Activated CD4-positive, alpha-beta T cell treated with anti-CD3 and anti-CD28 coated beads, Interleukin-2, amount 10 ng/mL, durations not matched to agents 7 days and 5 days (primary cell): ENCODE results near the gene PER1. TPM values are rescaled to one million over a fixed set of nuclear protein-coding genes. Genes with fewer than 3 reads are reported as not detected.

Experiments used
- CTCF ChIA-PET: fragments of 350-600 bp; sonication (Branson Sonifier 250); formaldehyde crosslinking; loops from one replicate; lab custom pipeline; 2021; ENCODE audit warnings: antibody characterized with exemption; lab: Charles Lee
- POLR2A ChIA-PET: fragments of 350-600 bp; sonication (Branson Sonifier 250); formaldehyde crosslinking; loops from one replicate; lab custom pipeline; 2021; ENCODE audit warnings: antibody characterized with exemption; lab: Charles Lee
- DNase-seq: peaks from one replicate; pipeline ENCODE4 v3.0.0-alpha.2; 2020
- H3K27ac Mint-ChIP-seq: one replicate; pipeline ENCODE4 v1.8.0; 2021; ENCODE audit warnings: mild to moderate bottlenecking, moderate library complexity, mixed read lengths
- H3K27me3 Mint-ChIP-seq: one replicate; pipeline ENCODE4 v1.8.0; 2021; ENCODE audit warnings: mixed read lengths
- H3K36me3 Mint-ChIP-seq: one replicate; pipeline ENCODE4 v1.8.0; 2021; ENCODE audit warnings: low read depth, mixed read lengths
- H3K4me1 Mint-ChIP-seq: one replicate; pipeline ENCODE4 v1.8.0; 2021; ENCODE audit warnings: mixed read lengths
- H3K4me3 Mint-ChIP-seq: one replicate; pipeline ENCODE4 v1.8.0; 2021; ENCODE audit warnings: mild to moderate bottlenecking, moderate library complexity, mixed read lengths
- H3K9me3 Mint-ChIP-seq: one replicate; pipeline ENCODE4 v1.8.0; 2021; ENCODE audit warnings: mixed read lengths
- total RNA-seq, 2 experiments: library from RNA; stranded (reverse); gene quantifications; one replicate each; pipeline ENCODE4 v1.2.3, GENCODE V29; 2021

The PER1 gene
- total RNA-seq, 2 experiments from 2014 or later = 26.9 to 28.7 TPM

- Mint-ChIP-seq H3K36me3 (peaks cover 26% of the 10 kb centered on the region), H3K4me1 (peaks cover 27% of the 10 kb centered on the region), H3K27me3 (no peaks in the 10 kb centered on the region), H3K4me3 (no peak overlapping the region), H3K27ac (peak overlapping the region; percentile 57), H3K9me3 (no peaks in the 10 kb centered on the region)
- CTCF ChIA-PET = interaction anchor here (1.4 to 6.7 kb wide), 3 partner anchors 10 to 72 kb away, joined by 4 to 54 read pairs (median 4); no protein-coding TSS in a partner anchor
- DNase-seq = no peak
- POLR2A ChIA-PET = no interaction called here
Measured at GRCh38 chr17:8149419-8150193, 2.6 kb downstream of the PER1 start.

- ChIA-PET POLR2A (no interaction called here), CTCF (interaction anchor here (0.8 to 6.7 kb wide), 3 partner anchors 9 to 21 kb away, joined by 3 to 54 read pairs (median 3); no protein-coding TSS in a partner anchor)
- H3K4me1 Mint-ChIP-seq = peaks cover 26% of the 10 kb centered on the region
- H3K4me3 Mint-ChIP-seq = no peak overlapping the region
- H3K27me3 Mint-ChIP-seq = no peaks in the 10 kb centered on the region
- no peak for DNase-seq
- H3K27ac Mint-ChIP-seq = no peak overlapping the region
- peaks cover 31% of the 10 kb centered on the region for H3K36me3 Mint-ChIP-seq
- no peaks in the 10 kb centered on the region for H3K9me3 Mint-ChIP-seq
Measured at GRCh38 chr17:8148560-8148959, 3.6 kb downstream of the PER1 start.

GRCh38 chr17:8147805-8148404 lies 4.3 kb downstream of the PER1 start:
- peaks cover 19% of the 10 kb centered on the region for H3K4me1 Mint-ChIP-seq
- no peaks in the 10 kb centered on the region for H3K9me3 Mint-ChIP-seq
- H3K27me3 Mint-ChIP-seq = no peaks in the 10 kb centered on the region
- no peak overlapping the region for H3K27ac Mint-ChIP-seq
- DNase-seq = no peak
- peaks cover 31% of the 10 kb centered on the region for H3K36me3 Mint-ChIP-seq
- CTCF ChIA-PET = interaction anchor here (0.8 to 6.7 kb wide), 5 partner anchors 8 to 136 kb away, joined by 3 to 54 read pairs (median 4); no protein-coding TSS in a partner anchor
- POLR2A ChIA-PET = no interaction called here
- H3K4me3 Mint-ChIP-seq = no peak overlapping the region

GRCh38 chr17:8147141-8147804 lies 4.9 kb downstream of the PER1 start:
- ChIA-PET CTCF (interaction anchor here (1.0 to 6.7 kb wide), 3 partner anchors 8 to 136 kb away, joined by 4 to 54 read pairs (median 9); no protein-coding TSS in a partner anchor), POLR2A (no interaction called here)
- peaks cover 31% of the 10 kb centered on the region for H3K36me3 Mint-ChIP-seq
- no peak for DNase-seq
- no peaks in the 10 kb centered on the region for H3K9me3 Mint-ChIP-seq
- H3K4me1 Mint-ChIP-seq = peaks cover 13% of the 10 kb centered on the region
- H3K27ac Mint-ChIP-seq = no peak overlapping the region
- H3K27me3 Mint-ChIP-seq = no peaks in the 10 kb centered on the region
- H3K4me3 Mint-ChIP-seq = no peak overlapping the region

- CTCF ChIA-PET = interaction anchor here (1.0 to 6.7 kb wide), 4 partner anchors 7 to 137 kb away, joined by 4 to 54 read pairs (median 7); no protein-coding TSS in a partner anchor
- POLR2A ChIA-PET = no interaction called here
- no peak overlapping the region for H3K4me3 Mint-ChIP-seq
- peaks cover 9% of the 10 kb centered on the region for H3K4me1 Mint-ChIP-seq
- H3K27ac Mint-ChIP-seq = no peak overlapping the region
- peaks cover 36% of the 10 kb centered on the region for H3K36me3 Mint-ChIP-seq
- H3K27me3 Mint-ChIP-seq = no peaks in the 10 kb centered on the region
- no peak for DNase-seq
- no peaks in the 10 kb centered on the region for H3K9me3 Mint-ChIP-seq
Measured at GRCh38 chr17:8146381-8147140, 5.6 kb downstream of the PER1 start.

GRCh38 chr17:8145811-8146210 lies 6.4 kb downstream of the PER1 start:
- Mint-ChIP-seq H3K36me3 (peaks cover 42% of the 10 kb centered on the region), H3K4me1 (peaks cover 6% of the 10 kb centered on the region), H3K27ac (peak overlapping the region; percentile 25), H3K9me3 (no peaks in the 10 kb centered on the region), H3K4me3 (no peak overlapping the region), H3K27me3 (no peaks in the 10 kb centered on the region)
- POLR2A ChIA-PET = no interaction called here
- no peak for DNase-seq
- CTCF ChIA-PET = interaction anchor here (1.1 to 2.2 kb wide), 3 partner anchors 10 to 24 kb away, joined by 3 to 9 read pairs (median 5); no protein-coding TSS in a partner anchor

- no peak overlapping the region for H3K4me3 Mint-ChIP-seq
- H3K27ac Mint-ChIP-seq = no peak overlapping the region
- no peaks in the 10 kb centered on the region for H3K4me1 Mint-ChIP-seq
- ChIA-PET POLR2A (no interaction called here), CTCF (interaction anchor here (1.1 to 1.6 kb wide), 3 partner anchors 14 to 26 kb away, joined by 3 to 5 read pairs (median 3); partner anchors contain the start of gene ALOXE3)
- H3K9me3 Mint-ChIP-seq = no peaks in the 10 kb centered on the region
- peaks cover 42% of the 10 kb centered on the region for H3K36me3 Mint-ChIP-seq
- no peak for DNase-seq
- no peaks in the 10 kb centered on the region for H3K27me3 Mint-ChIP-seq
Measured at GRCh38 chr17:8144401-8145231, 7.6 kb downstream of the PER1 start.

- Mint-ChIP-seq H3K9me3 (no peaks in the 10 kb centered on the region), H3K27me3 (no peaks in the 10 kb centered on the region), H3K36me3 (peaks cover 42% of the 10 kb centered on the region), H3K4me3 (no peak overlapping the region), H3K4me1 (no peaks in the 10 kb centered on the region), H3K27ac (no peak overlapping the region)
- DNase-seq = no peak
- ChIA-PET POLR2A (no interaction called here), CTCF (interaction anchor here (1.1 to 1.6 kb wide), 2 partner anchors 15 to 25 kb away, joined by 3 read pairs; partner anchors contain the start of gene ALOXE3)
Measured at GRCh38 chr17:8143581-8144400, 8.4 kb downstream of the PER1 start.

GRCh38 chr17:8142887-8143580 lies 9.2 kb downstream of the PER1 start:
- H3K9me3 Mint-ChIP-seq = no peaks in the 10 kb centered on the region

GRCh38 chr17:8142158-8142886 lies 9.9 kb downstream of the PER1 start:
- Mint-ChIP-seq H3K4me1 (no peaks in the 10 kb centered on the region), H3K36me3 (peaks cover 31% of the 10 kb centered on the region), H3K9me3 (no peaks in the 10 kb centered on the region), H3K27me3 (no peaks in the 10 kb centered on the region), H3K4me3 (no peak overlapping the region), H3K27ac (no peak overlapping the region)
- ChIA-PET POLR2A (no interaction called here), CTCF (interaction anchor here (1.1 to 7.0 kb wide), 4 partner anchors 14 to 80 kb away, joined by 3 to 68 read pairs (median 4); no protein-coding TSS in a partner anchor)
- no peak for DNase-seq

More at GRCh38 chr17:8142887-8143580, 9.2 kb downstream of the PER1 start:
- POLR2A ChIA-PET = no interaction called here
- no peak overlapping the region for H3K27ac Mint-ChIP-seq
- no peaks in the 10 kb centered on the region for H3K27me3 Mint-ChIP-seq
- no peak for DNase-seq
- H3K4me1 Mint-ChIP-seq = no peaks in the 10 kb centered on the region
- peaks cover 36% of the 10 kb centered on the region for H3K36me3 Mint-ChIP-seq
- no peak overlapping the region for H3K4me3 Mint-ChIP-seq
- CTCF ChIA-PET = interaction anchor here (1.1 to 1.6 kb wide), 2 partner anchors 15 to 24 kb away, joined by 3 read pairs; partner anchors contain the start of gene ALOXE3
